Measurements from ENCODE around the gene FGF8.

GRCh38 chr10:101752241-101752640 lies 23.7 kb downstream of the FGF8 start:
- TF ChIP-seq EZH2 (IDR thresholded peaks at IDR 0.05) (no peak), POLR2AphosphoS5 (IDR thresholded peaks at IDR 0.05; ENCODE audit: borderline replicate concordance, low read depth, low read length) (no peak), FOXP2 (optimal IDR thresholded peaks at IDR 0.05; ENCODE audit: control extremely low read depth, extremely low read length, insufficient read depth) (no peak)
